Measurements from ENCODE around the gene CALHM5.

The CALHM5 gene

GRCh38 chr6:116515141-116515540 is 3.7 kb downstream of the CALHM5 start:
- in situ Hi-C loops (cut with HindIII; ENCODE audit: low pct_unique_long_range_greater_than_20kb, low sequenced_read_pairs) = no loop called here
- no peak for TF ChIP-seq JUND (IDR thresholded peaks at IDR 0.05; ENCODE audit: low read depth)
- DNase-seq (ENCODE audit: low read depth in 1 of 2, low spot score in 1 of 2) = no peak

GRCh38 chr6:116518621-116519368 is 7.4 kb downstream of the CALHM5 start:
- DNase-seq (ENCODE audit: low read depth in 1 of 2, low spot score in 1 of 2) = peak in 1 of 2 experiments; percentile 29
- in situ Hi-C loops (cut with HindIII; ENCODE audit: low pct_unique_long_range_greater_than_20kb, low sequenced_read_pairs) = no loop called here
- TF ChIP-seq JUND (IDR thresholded peaks at IDR 0.05; ENCODE audit: low read depth) = no peak

GRCh38 chr6:116522896-116523295 is 11.5 kb downstream of the CALHM5 start:
- DNase-seq (ENCODE audit: low read depth in 1 of 2, low spot score in 1 of 2) = no peak
- in situ Hi-C loops (cut with HindIII; ENCODE audit: low pct_unique_long_range_greater_than_20kb, low sequenced_read_pairs) = no loop called here
- TF ChIP-seq JUND (IDR thresholded peaks at IDR 0.05; ENCODE audit: low read depth) = no peak

- DNase-seq (ENCODE audit: low read depth in 1 of 2, low spot score in 1 of 2) = no peak
- in situ Hi-C loops (cut with HindIII; ENCODE audit: low pct_unique_long_range_greater_than_20kb, low sequenced_read_pairs) = no loop called here
- no peak for TF ChIP-seq JUND (IDR thresholded peaks at IDR 0.05; ENCODE audit: low read depth)
These were observed 12.8 kb downstream of the CALHM5 start for GRCh38 chr6:116524236-116524635.

GRCh38 chr6:116528133-116528532 is 16.7 kb downstream of the CALHM5 start:
- DNase-seq (ENCODE audit: low read depth in 1 of 2, low spot score in 1 of 2) = no peak
- in situ Hi-C loops (cut with HindIII; ENCODE audit: low pct_unique_long_range_greater_than_20kb, low sequenced_read_pairs) = no loop called here
- no peak for TF ChIP-seq JUND (IDR thresholded peaks at IDR 0.05; ENCODE audit: low read depth)

GRCh38 chr6:116528780-116529179 is 17.3 kb downstream of the CALHM5 start:
- no peak for DNase-seq (ENCODE audit: low read depth in 1 of 2, low spot score in 1 of 2)
- in situ Hi-C loops (cut with HindIII; ENCODE audit: low pct_unique_long_range_greater_than_20kb, low sequenced_read_pairs) = no loop called here
- no peak for TF ChIP-seq JUND (IDR thresholded peaks at IDR 0.05; ENCODE audit: low read depth)

GRCh38 chr6:116529466-116530290 is 18.2 kb downstream of the CALHM5 start:
- no peak for DNase-seq (ENCODE audit: low read depth in 1 of 2, low spot score in 1 of 2)
- in situ Hi-C loops (cut with HindIII; ENCODE audit: low pct_unique_long_range_greater_than_20kb, low sequenced_read_pairs) = no loop called here
- TF ChIP-seq JUND (IDR thresholded peaks at IDR 0.05; ENCODE audit: low read depth) = no peak

GRCh38 chr6:116530436-116530835 is 19.0 kb downstream of the CALHM5 start:
- in situ Hi-C loops (cut with HindIII; ENCODE audit: low pct_unique_long_range_greater_than_20kb, low sequenced_read_pairs) = no loop called here
- no peak for TF ChIP-seq JUND (IDR thresholded peaks at IDR 0.05; ENCODE audit: low read depth)
- no peak for DNase-seq (ENCODE audit: low read depth in 1 of 2, low spot score in 1 of 2)

GRCh38 chr6:116531675-116532570 is 20.5 kb downstream of the CALHM5 start:
- peak in 1 of 2 experiments; percentile 47 for DNase-seq (ENCODE audit: low read depth in 1 of 2, low spot score in 1 of 2)
- in situ Hi-C loops (cut with HindIII; ENCODE audit: low pct_unique_long_range_greater_than_20kb, low sequenced_read_pairs) = no loop called here
- no peak for TF ChIP-seq JUND (IDR thresholded peaks at IDR 0.05; ENCODE audit: low read depth)

- in situ Hi-C loops (cut with HindIII; ENCODE audit: low pct_unique_long_range_greater_than_20kb, low sequenced_read_pairs) = no loop called here
- peak in 1 of 2 experiments; percentile 18 for DNase-seq (ENCODE audit: low read depth in 1 of 2, low spot score in 1 of 2)
- no peak for TF ChIP-seq JUND (IDR thresholded peaks at IDR 0.05; ENCODE audit: low read depth)
These were observed 22.0 kb downstream of the CALHM5 start for GRCh38 chr6:116533233-116533957.

GRCh38 chr6:116535109-116535508 is 23.7 kb downstream of the CALHM5 start:
- in situ Hi-C loops (cut with HindIII; ENCODE audit: low pct_unique_long_range_greater_than_20kb, low sequenced_read_pairs) = no loop called here
- TF ChIP-seq JUND (IDR thresholded peaks at IDR 0.05; ENCODE audit: low read depth) = no peak
- DNase-seq (ENCODE audit: low read depth in 1 of 2, low spot score in 1 of 2) = no peak

- in situ Hi-C loops (cut with HindIII; ENCODE audit: low pct_unique_long_range_greater_than_20kb, low sequenced_read_pairs) = no loop called here
- TF ChIP-seq JUND (IDR thresholded peaks at IDR 0.05; ENCODE audit: low read depth) = no peak
- peak in 1 of 2 experiments; percentile 58 for DNase-seq (ENCODE audit: low read depth in 1 of 2, low spot score in 1 of 2)
These were observed 24.8 kb downstream of the CALHM5 start for GRCh38 chr6:116536216-116536621.
